ENCODE measurements around the gene WNT3.

The WNT3 gene

DNA sequence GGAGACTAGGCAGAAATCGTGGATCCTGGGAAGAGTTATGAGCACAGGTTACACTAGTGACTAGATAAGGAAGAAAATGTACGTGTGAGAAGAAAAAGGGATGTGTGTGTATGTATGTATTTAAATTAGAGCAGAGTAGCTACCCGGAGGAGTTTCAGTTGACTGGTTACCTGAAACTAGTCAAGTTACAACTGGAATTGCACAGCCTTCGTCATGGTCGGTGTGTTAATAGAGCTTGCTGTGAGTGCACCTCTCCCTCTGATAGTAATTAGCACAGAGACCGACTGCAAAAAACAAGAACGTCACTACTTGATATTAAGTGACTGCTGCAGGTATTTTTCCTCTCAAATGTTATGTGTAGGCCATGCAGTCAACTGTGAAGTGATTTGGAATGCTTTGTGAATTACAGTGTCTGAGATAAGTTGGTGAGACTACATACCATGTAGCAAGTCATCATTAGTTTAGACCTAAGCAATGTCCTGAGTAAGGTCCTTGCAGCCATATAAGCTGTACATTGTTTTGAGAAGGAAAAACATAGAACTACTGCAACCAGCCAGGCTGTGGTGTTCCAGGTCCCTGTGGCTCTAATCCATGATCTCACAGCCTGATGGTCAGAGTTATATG lies 95.7 kb downstream of the WNT3 start:
- no peak for DNase-seq (ENCODE audit: low read depth)
- no peak for TF ChIP-seq CTCF (conservative IDR thresholded peaks at IDR 0.05; ENCODE audit: low read length)
- no peak overlapping the region for H3K4me3 ChIP-seq (ENCODE audit: low read length)

DNA sequence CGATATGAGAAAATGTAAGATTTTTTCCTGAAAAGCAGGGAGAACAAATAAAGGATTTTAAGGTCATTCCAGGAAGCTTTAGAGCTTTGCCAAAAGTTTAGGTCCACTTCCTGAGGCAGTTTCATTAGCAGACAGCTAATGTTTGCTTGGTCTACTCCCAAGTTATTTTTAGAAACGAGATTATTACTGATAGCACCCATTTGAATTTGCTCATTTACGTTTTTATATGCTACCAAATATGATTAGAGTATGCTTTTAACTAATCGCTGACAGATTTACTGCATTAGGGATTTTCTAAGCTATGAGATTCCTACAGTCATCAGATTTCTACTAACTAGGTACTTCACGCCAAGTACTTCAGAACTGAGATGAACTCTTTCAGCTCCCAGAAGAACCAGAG lies 98.1 kb downstream of the WNT3 start:
- no peak for TF ChIP-seq CTCF (conservative IDR thresholded peaks at IDR 0.05; ENCODE audit: low read length)

GRCh38 chr17:46719891-46720290 lies 98.6 kb downstream of the WNT3 start:
- no peak for TF ChIP-seq CTCF (conservative IDR thresholded peaks at IDR 0.05; ENCODE audit: low read length)
- DNase-seq (ENCODE audit: low read depth): no peak
- H3K4me3 ChIP-seq (ENCODE audit: low read length): no peak overlapping the region

More for the DNA sequence above, 98.1 kb downstream of the WNT3 start:
- no peak overlapping the region for H3K4me3 ChIP-seq (ENCODE audit: low read length)
- no peak for DNase-seq (ENCODE audit: low read depth)

GRCh38 chr17:46717999-46718398 lies 100.5 kb downstream of the WNT3 start:
- TF ChIP-seq CTCF (conservative IDR thresholded peaks at IDR 0.05; ENCODE audit: low read length): no peak
- H3K4me3 ChIP-seq (ENCODE audit: low read length): no peak overlapping the region
- DNase-seq (ENCODE audit: low read depth): no peak

Data from AG10803 (cell line).